Measurements from ENCODE around the gene ASCL2. TPM values are rescaled to one million over a fixed set of nuclear protein-coding genes. Genes with fewer than 3 reads are reported as not detected.

ASCL2 gene
- total RNA-seq, 1 experiment from 2014 or later, result not detected

DNA sequence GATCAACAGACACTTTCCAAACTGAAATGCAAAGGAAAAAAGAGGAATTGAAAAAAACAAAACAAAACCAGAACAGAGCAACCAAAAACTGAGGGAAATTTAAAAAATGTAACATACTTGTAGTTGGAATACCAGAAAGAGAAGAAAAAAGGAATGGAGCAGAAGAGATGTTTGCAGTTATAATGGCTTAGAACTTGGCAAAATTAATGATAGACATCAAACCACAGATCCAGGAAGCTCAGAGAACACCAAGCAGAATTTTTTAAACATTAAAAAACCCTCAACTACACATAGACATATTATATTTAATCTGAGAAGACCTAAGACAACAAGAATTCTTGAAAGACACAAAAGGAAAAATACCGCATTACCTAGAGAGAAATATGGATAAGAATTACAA, 46.1 kb downstream of the ASCL2 start:
- no peak for DNase-seq (ENCODE audit: low read depth, low spot score)
- in situ Hi-C loops (cut with HindIII; ENCODE audit: low pct_unique_long_range_greater_than_20kb, low sequenced_read_pairs), result no loop called here

- no peak for DNase-seq (ENCODE audit: low read depth, low spot score)
- in situ Hi-C loops (cut with HindIII; ENCODE audit: low pct_unique_long_range_greater_than_20kb, low sequenced_read_pairs), result no loop called here
These were observed 47.1 kb downstream of the ASCL2 start for GRCh38 chr11:2223153-2223794.

DNA sequence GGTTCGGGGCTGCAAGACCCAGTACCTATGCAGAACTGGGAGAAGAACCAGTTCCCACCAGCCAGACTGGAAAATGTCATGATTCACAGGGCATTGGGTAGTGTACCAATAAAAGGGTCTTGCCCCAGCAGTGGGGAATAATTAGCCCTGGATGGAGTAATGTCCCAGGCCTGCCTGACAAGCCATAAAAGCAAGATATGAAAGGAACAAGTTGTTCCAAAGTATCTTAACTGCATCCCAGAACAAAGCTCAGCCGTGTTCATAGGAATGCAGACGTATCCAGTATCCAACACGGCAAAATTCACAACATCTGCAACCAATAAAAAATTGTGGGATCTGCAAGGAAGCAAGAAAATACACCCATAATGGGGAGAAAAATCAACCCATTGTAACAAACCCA, 47.9 kb downstream of the ASCL2 start:
- no peak for DNase-seq (ENCODE audit: low read depth, low spot score)
- in situ Hi-C loops (cut with HindIII; ENCODE audit: low pct_unique_long_range_greater_than_20kb, low sequenced_read_pairs), result no loop called here

DNA sequence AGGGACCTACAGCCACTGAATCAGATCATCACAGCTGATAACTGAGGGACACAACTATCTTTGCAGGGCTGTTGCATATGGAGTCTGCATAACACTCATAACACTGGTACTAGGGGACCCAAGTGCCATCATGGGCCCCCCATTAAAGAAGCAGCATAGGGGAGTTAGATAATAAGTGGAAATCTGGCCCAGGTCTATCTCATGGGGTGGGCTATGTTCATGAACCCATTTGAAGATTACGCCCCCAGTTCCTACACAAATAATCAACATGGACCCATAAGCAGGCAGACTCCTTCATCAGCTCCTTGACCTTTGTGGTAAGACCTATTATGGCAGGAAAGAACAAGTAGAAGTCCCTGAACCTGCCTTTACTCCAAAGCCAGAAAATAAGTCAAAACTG, 48.8 kb downstream of the ASCL2 start:
- in situ Hi-C loops (cut with HindIII; ENCODE audit: low pct_unique_long_range_greater_than_20kb, low sequenced_read_pairs), result no loop called here
- DNase-seq (ENCODE audit: low read depth, low spot score), result no peak

DNA sequence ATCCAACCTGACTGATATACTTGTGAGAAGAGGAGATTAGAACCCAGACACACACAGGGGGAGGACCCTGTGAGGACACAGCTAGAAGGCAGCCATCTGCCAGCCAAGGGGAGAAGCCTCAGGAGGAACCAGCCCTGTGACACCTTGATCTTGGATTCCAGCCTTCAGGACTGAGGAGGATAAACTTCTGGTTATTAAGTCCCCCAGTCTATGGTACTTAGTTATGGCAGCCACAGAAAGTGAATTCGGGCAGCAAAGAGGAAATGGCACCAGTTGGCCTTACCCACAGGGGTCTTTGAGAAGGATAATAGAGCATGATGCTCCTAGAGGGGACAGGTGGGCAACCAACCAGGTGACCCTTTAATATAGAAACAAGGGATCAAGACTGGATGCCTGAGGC, 49.4 kb downstream of the ASCL2 start:
- in situ Hi-C loops (cut with HindIII; ENCODE audit: low pct_unique_long_range_greater_than_20kb, low sequenced_read_pairs), result no loop called here
- DNase-seq (ENCODE audit: low read depth, low spot score), result no peak

- in situ Hi-C loops (cut with HindIII; ENCODE audit: low pct_unique_long_range_greater_than_20kb, low sequenced_read_pairs), result no loop called here
- DNase-seq (ENCODE audit: low read depth, low spot score), result no peak
These were observed 50.1 kb downstream of the ASCL2 start for GRCh38 chr11:2220173-2220771.

- DNase-seq (ENCODE audit: low read depth, low spot score), result no peak
- in situ Hi-C loops (cut with HindIII; ENCODE audit: low pct_unique_long_range_greater_than_20kb, low sequenced_read_pairs), result no loop called here
These were observed 50.9 kb downstream of the ASCL2 start for GRCh38 chr11:2219318-2220017.

Other genes starting within 250 kb of the ASCL2 start
- 0.03 and 0.27 TPM in 2 replicates for gene IGF2, start 131.2 kb downstream of the ASCL2 start, total RNA-seq (2014; rRNA removed; shearing (Covaris generic))
- not detected in 2 replicates for gene INS, start 109.4 kb downstream of the ASCL2 start, total RNA-seq (2014; rRNA removed; shearing (Covaris generic))
- gene TH, start 98.8 kb downstream of the ASCL2 start, total RNA-seq (2014; rRNA removed; shearing (Covaris generic)), result not detected in 2 replicates
- gene C11orf21, start 31.3 kb upstream of the ASCL2 start, total RNA-seq (2014; rRNA removed; shearing (Covaris generic)), result not detected in 2 replicates
- gene TSPAN32, start 31.4 kb upstream of the ASCL2 start, total RNA-seq (2014; rRNA removed; shearing (Covaris generic)), result not detected in 2 replicates
- gene CD81, start 106.7 kb upstream of the ASCL2 start, total RNA-seq (2014; rRNA removed; shearing (Covaris generic)), result 132 and 150 TPM in 2 replicates
- gene TSSC4, start 130.2 kb upstream of the ASCL2 start, total RNA-seq (2014; rRNA removed; shearing (Covaris generic)), result 36.5 and 43.3 TPM in 2 replicates
- not detected in 2 replicates for gene TRPM5, start 173.9 kb upstream of the ASCL2 start, total RNA-seq (2014; rRNA removed; shearing (Covaris generic))
- gene KCNQ1, start 174.4 kb upstream of the ASCL2 start, total RNA-seq (2014; rRNA removed; shearing (Covaris generic)), result 0.71 TPM in 1 of 2 replicates, not detected in the other

All from SK-MEL-5 (cell line).